Measurements from ENCODE around the gene VEGFA.

DNA sequence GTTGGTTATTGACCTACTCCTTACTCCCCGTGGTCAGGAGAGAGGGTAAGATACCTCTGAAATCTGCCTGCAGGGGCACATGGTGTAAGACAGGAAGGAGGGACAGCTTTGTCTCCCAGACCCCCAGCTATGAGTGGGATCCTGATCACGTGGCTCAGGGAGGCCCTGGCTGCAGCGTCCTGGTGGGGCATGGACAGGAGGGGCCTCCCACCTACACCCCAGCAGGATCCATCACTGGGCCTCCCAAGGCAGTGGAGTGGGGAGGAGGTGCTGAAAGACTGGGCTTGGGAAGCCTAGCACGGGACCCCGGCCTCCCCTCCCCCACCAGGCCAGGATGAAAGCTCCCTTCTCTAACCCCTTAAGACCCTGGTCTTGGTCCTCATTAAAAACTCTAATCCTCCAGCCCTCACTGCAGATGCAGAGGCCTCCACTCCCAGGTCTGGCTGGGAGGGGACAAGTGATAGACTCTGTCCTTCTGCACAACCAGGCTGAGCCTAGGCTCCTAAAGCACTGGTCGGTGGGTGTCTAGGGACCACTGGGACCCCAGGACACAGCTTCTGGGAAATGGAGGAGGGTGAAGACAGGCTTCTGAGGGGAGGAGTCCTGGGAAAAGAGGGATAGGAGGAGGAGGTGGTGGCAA, 29.6 kb upstream of the VEGFA start:
- TF ChIP-seq, protein P1, sequence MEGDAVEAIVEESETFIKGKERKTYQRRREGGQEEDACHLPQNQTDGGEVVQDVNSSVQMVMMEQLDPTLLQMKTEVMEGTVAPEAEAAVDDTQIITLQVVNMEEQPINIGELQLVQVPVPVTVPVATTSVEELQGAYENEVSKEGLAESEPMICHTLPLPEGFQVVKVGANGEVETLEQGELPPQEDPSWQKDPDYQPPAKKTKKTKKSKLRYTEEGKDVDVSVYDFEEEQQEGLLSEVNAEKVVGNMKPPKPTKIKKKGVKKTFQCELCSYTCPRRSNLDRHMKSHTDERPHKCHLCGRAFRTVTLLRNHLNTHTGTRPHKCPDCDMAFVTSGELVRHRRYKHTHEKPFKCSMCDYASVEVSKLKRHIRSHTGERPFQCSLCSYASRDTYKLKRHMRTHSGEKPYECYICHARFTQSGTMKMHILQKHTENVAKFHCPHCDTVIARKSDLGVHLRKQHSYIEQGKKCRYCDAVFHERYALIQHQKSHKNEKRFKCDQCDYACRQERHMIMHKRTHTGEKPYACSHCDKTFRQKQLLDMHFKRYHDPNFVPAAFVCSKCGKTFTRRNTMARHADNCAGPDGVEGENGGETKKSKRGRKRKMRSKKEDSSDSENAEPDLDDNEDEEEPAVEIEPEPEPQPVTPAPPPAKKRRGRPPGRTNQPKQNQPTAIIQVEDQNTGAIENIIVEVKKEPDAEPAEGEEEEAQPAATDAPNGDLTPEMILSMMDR (conservative IDR thresholded peaks at IDR 0.05), result no peak
- TF ChIP-seq EZH2 (IDR thresholded peaks at IDR 0.05; ENCODE audit: low read depth), result no peak

All from PC-9 (cell line).